Adrenal gland (tissue), 12 donors: ENCODE results near the gene GUCA2A. TPM values are rescaled to one million over a fixed set of nuclear protein-coding genes. Genes with fewer than 3 reads are reported as not detected.

Experiments
- DNase-seq, 7 donors: peaks; one replicate each; pipeline ENCODE4 v3.0.0-alpha.2; 2019 to 2020
- H3K27ac ChIP-seq, 5 donors: fragments of 200-600 bp; sonication (generic) in 4 of 5; 1 replicate in 3 of 5; 2 replicates in 2 of 5; pipeline versions ENCODE4 v1.5.1 to v1.8.0; 2016 to 2020; ENCODE audit warnings: mild to moderate bottlenecking in 1 of 5
- H3K27me3 ChIP-seq: fragments of 200-600 bp; 2 replicates; pipeline ENCODE4 v1.8.0; 2021
- H3K36me3 ChIP-seq, 2 donors: fragments of 200-600 bp; replicated peaks in 1 of 2; 1 replicate in 1 of 2; 2 replicates in 1 of 2; pipeline versions ENCODE4 v1.5.1 to v1.8.0; 2018 to 2022
- H3K4me1 ChIP-seq, 2 donors: fragments of 200-600 bp; replicated peaks in 1 of 2; 1 replicate in 1 of 2; 2 replicates in 1 of 2; pipeline versions ENCODE4 v1.5.1 to v1.8.0; 2018 to 2021
- H3K4me3 ChIP-seq, 4 donors: fragments of 200-600 bp; sonication (generic) in 3 of 4; one replicate each; pipeline ENCODE4 v1.5.1; 2016 to 2018
- H3K9me3 ChIP-seq, 3 donors: fragments of 200-600 bp; sonication (generic) in 1 of 3; replicated peaks in 1 of 3; 1 replicate in 2 of 3; 2 replicates in 1 of 3; pipeline versions ENCODE4 v1.5.1 to v1.8.0; 2016 to 2021
- POLR2A ChIP-seq, 2 donors: fragments of 450-650 bp; IDR thresholded peaks; one replicate each; pipeline ENCODE4 v1.6.1; 2017; ENCODE audit warnings: antibody characterized with exemption in 2 of 2, mild to moderate bottlenecking in 2 of 2, moderate library complexity in 1 of 2
- WGBS, 4 donors: extraction: QIAGEN DNeasy Blood & Tissue Kit in 2 of 4; methylation state at CpG; one replicate each; pipeline versions ENCODE4 v1.1.5 to v1.1.7; 2013 to 2017; 5-methylcytosine and 5-hydroxymethylcytosine counted together
- intact Hi-C, 2 donors: fragments of 100-400 bp; cut with DNase I; formaldehyde crosslinking; loops; one replicate each; pipeline versions ENCODE4 v1.14.1 to v1.15.0; 2022 to 2023
- polyA plus RNA-seq, 3 donors: library from polyadenylated mRNA; stranded (reverse); fragments of 200-250 nt in 2 of 3; fragments of 350-450 nt in 1 of 3; fragmentation: Illumina TruSeq in 1 of 3; extraction: RNeasy Lipid Tissue Mini Kit (QIAGEN cat#74804) in 1 of 3; gene quantifications; one replicate each; pipeline ENCODE4 v1.2.3, GENCODE V29; 2013 to 2014
- total RNA-seq, 9 donors: library from RNA; depleted of rRNA in 4 of 9; stranded (reverse); fragments of >200 nt in 4 of 9; fragments of 120-200 nt in 1 of 9; fragmentation: NEBNext Ultra II Directional in 1 of 9; extraction: Animal tissue kit (Norgen Biotek cat#: 25700) in 1 of 9; gene quantifications; one replicate each; pipeline versions ENCODE4 v1.1.0 to v1.2.4, GENCODE V29; 2013 to 2023
- TF ChIP-seq, protein P1 (sequence below), 6 experiments: fragments of 450-650 bp in 4 of 6; fragments of 200-600 bp in 2 of 6; sonication (generic) in 1 of 6; IDR thresholded peaks; 1 replicate in 5 of 6; 2 replicates in 1 of 6; pipeline versions ENCODE4 v1.5.1 to v1.8.0; 2016 to 2021; ENCODE audit warnings: antibody characterized with exemption in 6 of 6, mild to moderate bottlenecking in 2 of 6, moderate library complexity in 1 of 6
- donor health status: healthy with polysubstance abuse.
- donor health status: Bipolar disorder and iron deficiency.
- donor health status: DM: yes; HTN: yes; CAD: no.
- donor health status: DM: no; HTN: no; CAD: no.
- donor health status: DM: no; HTN: no; CAD: no.
- donor health status: DM: yes; HTN: yes; CAD: no.

GUCA2A gene
- total and polyA plus RNA-seq, 12 donors, result 0.61 TPM; not detected in 11

GRCh38 chr1:42186152-42186551, 21.6 kb upstream of the GUCA2A start:
- WGBS, 4 donors, result 65 to 80% (median 68%) methylated on average over 3 of the region's 3 CpGs
- no peak overlapping the region for H3K27ac ChIP-seq
- no peaks in the 10 kb centered on the region for H3K27me3 ChIP-seq
- peaks cover 4 to 9% of the 10 kb centered on the region in 2 donors for H3K4me1 ChIP-seq
- no peak for DNase-seq
- no peak for TF ChIP-seq POLR2A (IDR thresholded peaks at IDR 0.05)
- H3K9me3 ChIP-seq, result no peaks in the 10 kb centered on the region
- peaks cover 0 to 11% of the 10 kb centered on the region in 2 donors for H3K36me3 ChIP-seq
- H3K4me3 ChIP-seq, result no peak overlapping the region
- intact Hi-C loops, result no loop called here

- 74 to 95% (median 91%) methylated on average over 3 of the region's 3 CpGs for WGBS, 4 donors
- DNase-seq, result no peak
- no peak for TF ChIP-seq POLR2A (IDR thresholded peaks at IDR 0.05)
- TF ChIP-seq, protein P1, sequence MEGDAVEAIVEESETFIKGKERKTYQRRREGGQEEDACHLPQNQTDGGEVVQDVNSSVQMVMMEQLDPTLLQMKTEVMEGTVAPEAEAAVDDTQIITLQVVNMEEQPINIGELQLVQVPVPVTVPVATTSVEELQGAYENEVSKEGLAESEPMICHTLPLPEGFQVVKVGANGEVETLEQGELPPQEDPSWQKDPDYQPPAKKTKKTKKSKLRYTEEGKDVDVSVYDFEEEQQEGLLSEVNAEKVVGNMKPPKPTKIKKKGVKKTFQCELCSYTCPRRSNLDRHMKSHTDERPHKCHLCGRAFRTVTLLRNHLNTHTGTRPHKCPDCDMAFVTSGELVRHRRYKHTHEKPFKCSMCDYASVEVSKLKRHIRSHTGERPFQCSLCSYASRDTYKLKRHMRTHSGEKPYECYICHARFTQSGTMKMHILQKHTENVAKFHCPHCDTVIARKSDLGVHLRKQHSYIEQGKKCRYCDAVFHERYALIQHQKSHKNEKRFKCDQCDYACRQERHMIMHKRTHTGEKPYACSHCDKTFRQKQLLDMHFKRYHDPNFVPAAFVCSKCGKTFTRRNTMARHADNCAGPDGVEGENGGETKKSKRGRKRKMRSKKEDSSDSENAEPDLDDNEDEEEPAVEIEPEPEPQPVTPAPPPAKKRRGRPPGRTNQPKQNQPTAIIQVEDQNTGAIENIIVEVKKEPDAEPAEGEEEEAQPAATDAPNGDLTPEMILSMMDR (IDR thresholded peaks at IDR 0.05), result no peak
- peaks cover 0 to 9% of the 10 kb centered on the region in 2 donors for H3K36me3 ChIP-seq
- H3K4me3 ChIP-seq, result no peak overlapping the region
- H3K27me3 ChIP-seq, result no peaks in the 10 kb centered on the region
- no peaks in the 10 kb centered on the region for H3K9me3 ChIP-seq
- intact Hi-C loops, result no loop called here
- H3K4me1 ChIP-seq, result peaks cover 4 to 9% of the 10 kb centered on the region in 2 donors
- no peak overlapping the region for H3K27ac ChIP-seq
Observed at GRCh38 chr1:42184616-42185015, 20.1 kb upstream of the GUCA2A start.

DNA sequence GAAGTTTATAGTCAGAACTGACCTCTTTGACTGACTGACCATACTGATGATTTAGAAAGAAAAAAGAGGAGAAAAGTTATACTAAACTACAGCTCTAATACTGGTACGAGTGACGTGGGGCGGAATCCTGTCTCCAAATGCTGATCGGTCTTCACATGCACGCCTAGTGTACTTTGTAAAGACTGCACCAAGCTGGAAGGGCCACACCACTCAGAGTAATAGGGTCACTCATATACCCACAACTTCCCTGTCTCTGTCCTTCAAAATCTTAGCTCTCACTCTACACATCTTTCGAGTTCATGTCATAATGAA, 19.4 kb upstream of the GUCA2A start:
- Histone ChIP-seq H3K4me1 (peaks cover 4 to 11% of the 10 kb centered on the region in 2 donors), H3K27me3 (no peaks in the 10 kb centered on the region), H3K36me3 (peaks cover 0 to 5% of the 10 kb centered on the region in 2 donors), H3K4me3 (no peak overlapping the region), H3K27ac (no peak overlapping the region), H3K9me3 (no peaks in the 10 kb centered on the region)
- DNase-seq, result no peak
- 92 to 96% (median 95%) methylated on average over 6 of the region's 6 CpGs for WGBS, 4 donors
- TF ChIP-seq, protein P1 (IDR thresholded peaks at IDR 0.05), result no peak
- TF ChIP-seq POLR2A (IDR thresholded peaks at IDR 0.05), result no peak
- intact Hi-C loops, result no loop called here

DNA sequence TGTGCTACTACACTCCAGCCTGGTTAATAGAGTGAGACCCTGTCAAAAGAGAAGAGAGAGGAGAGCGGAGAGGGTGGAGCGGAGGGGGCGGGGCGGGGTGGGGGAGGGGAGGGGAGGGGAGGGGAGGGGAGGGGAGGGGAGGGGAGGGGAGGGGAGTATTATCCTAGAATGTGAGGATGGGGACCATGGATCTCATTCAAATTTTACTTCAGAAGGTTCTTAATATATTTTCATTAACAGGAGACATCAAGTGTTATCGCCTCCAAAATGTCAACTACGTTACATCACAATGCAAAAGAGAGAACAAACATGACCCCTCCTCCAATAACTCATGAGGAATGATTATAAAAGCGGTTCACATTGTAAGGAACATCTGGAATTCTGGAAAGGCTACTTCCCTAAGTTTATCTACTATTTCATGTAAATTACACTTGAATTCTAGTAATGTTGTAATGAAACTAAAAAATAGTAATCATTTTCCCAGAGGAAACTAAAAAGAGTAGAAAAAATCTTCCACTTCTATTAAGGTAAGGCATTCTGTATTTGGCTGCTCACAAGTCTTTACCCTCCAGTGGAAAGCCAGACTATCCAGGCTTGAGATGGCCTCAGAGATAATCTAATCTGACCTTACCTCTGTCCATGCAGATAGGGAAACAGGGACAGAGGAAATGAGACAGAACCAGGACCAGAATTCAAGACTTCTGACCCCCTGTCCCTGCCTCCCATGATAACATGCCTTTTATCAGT, 18.8 kb upstream of the GUCA2A start:
- WGBS, 4 donors, result 83 to 91% (median 89%) methylated on average over 3 to 7 of the region's 7 CpGs
- intact Hi-C loops, result no loop called here
- H3K4me1 ChIP-seq, result peaks cover 4 to 16% of the 10 kb centered on the region in 2 donors
- no peak for DNase-seq
- H3K9me3 ChIP-seq, result no peaks in the 10 kb centered on the region
- TF ChIP-seq, protein P1 (IDR thresholded peaks at IDR 0.05), result no peak
- no peak for TF ChIP-seq POLR2A (IDR thresholded peaks at IDR 0.05)
- H3K27me3 ChIP-seq, result no peaks in the 10 kb centered on the region
- H3K27ac ChIP-seq, result no peak overlapping the region
- peaks cover 0 to 5% of the 10 kb centered on the region in 2 donors for H3K36me3 ChIP-seq
- H3K4me3 ChIP-seq, result no peak overlapping the region

DNA sequence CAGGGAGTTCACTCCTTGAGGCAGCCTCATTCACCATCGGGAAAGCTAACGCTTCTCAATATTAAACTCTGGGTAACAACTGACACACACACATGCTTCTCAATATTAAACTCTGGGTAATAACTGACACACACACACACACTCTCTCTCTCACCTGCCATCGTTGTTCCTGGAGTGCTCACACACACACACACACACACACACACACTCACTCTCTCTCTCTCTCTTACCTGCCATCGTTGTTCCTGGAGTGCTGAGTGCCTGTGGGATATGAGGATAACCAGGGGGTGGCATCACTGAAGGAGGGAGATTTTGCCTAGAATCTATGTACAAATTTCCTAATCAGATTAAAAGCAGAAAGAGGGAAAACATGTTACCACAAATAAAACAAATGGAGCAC, 17.1 kb upstream of the GUCA2A start:
- Histone ChIP-seq H3K27me3 (no peaks in the 10 kb centered on the region), H3K36me3 (no peaks in the 10 kb centered on the region), H3K4me1 (peaks cover 2 to 28% of the 10 kb centered on the region in 2 donors), H3K27ac (no peak overlapping the region), H3K4me3 (no peak overlapping the region), H3K9me3 (no peaks in the 10 kb centered on the region)
- TF ChIP-seq, protein P1 (IDR thresholded peaks at IDR 0.05), result no peak
- TF ChIP-seq POLR2A (IDR thresholded peaks at IDR 0.05), result no peak
- DNase-seq, result no peak
- intact Hi-C loops, result no loop called here
- WGBS, 4 donors, result 85 to 97% (median 93%) methylated on average over 4 of the region's 4 CpGs
